NCI-H69 (cell line): ENCODE data around the gene SERINC1.
A peak's percentile ranks its signal among the peaks of the same experiment; 100 is the strongest.

Source experiments
- DNase-seq: peaks from one replicate; lab custom pipeline; 2025; lab: John Stamatoyannopoulos, UW

The SERINC1 gene

DNA sequence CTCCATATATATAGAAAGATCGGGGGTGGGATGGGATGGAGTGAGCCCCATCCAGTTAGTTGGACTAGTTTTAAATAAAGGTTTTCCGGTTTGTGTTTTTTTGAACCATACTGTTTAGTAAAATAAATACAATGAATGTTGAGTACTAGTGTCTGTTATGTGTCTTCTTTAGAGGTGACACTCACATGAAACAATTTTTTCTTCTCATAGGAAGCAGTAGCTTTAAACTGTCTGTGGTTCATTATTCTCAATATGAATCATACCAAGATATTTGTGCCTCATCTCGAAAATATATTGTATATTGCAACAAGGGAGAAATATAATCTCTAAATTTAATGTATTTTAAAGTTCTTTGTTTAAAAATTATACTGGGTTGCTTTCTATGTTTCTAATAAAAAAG lies 38.8 kb downstream of the SERINC1 start:
- no peak for DNase-seq

GRCh38 chr6:122431780-122432179 lies 39.8 kb downstream of the SERINC1 start:
- DNase-seq: no peak

GRCh38 chr6:122429323-122429722 lies 42.3 kb downstream of the SERINC1 start:
- DNase-seq: no peak

GRCh38 chr6:122428781-122429180 lies 42.8 kb downstream of the SERINC1 start:
- no peak for DNase-seq

DNA sequence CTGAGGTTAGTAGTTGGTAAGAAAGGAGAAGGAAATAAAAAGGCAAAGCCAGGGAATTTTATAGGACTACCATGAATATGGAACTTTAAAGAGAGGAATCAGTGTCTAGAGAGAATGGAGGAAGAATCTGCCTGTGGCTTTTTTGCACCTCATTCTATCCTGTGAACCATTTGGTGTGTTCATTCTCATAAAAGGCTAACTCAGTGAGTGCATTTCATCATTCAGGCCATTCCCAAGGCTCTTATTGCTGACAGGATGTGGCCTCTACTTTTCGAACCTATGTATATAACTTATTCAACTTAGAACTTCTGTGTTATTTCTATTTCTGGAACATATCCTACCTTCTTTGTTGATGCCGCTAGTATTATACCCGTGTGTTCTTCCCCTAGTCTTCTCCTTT lies 45.0 kb downstream of the SERINC1 start:
- DNase-seq: no peak

- no peak for DNase-seq
Observed at GRCh38 chr6:122423734-122424133, 47.9 kb downstream of the SERINC1 start.

GRCh38 chr6:122422614-122423267 lies 48.9 kb downstream of the SERINC1 start:
- DNase-seq: no peak

- no peak for DNase-seq
Observed at GRCh38 chr6:122422003-122422402, 49.6 kb downstream of the SERINC1 start.

GRCh38 chr6:122416825-122417224 lies 54.8 kb downstream of the SERINC1 start:
- DNase-seq: no peak

DNA sequence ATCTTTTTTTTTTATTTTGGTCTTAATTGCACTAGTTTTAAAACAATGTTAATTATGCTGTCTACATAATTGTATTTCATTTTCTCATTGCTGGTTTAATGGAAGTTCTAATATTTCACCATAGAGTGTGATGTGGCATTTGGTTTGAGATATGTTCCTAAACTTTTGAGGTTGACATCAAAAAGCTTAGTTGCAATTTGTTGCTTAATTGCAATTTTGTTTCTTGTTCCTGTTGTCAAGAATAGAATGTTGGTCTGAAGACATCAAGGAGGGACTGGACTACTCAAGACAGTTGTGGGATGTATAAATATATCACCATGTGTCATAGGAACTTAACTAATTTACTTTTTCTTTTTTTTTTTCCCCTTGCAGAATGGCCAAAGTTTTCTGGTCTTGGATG lies 59.6 kb downstream of the SERINC1 start:
- no peak for DNase-seq

DNA sequence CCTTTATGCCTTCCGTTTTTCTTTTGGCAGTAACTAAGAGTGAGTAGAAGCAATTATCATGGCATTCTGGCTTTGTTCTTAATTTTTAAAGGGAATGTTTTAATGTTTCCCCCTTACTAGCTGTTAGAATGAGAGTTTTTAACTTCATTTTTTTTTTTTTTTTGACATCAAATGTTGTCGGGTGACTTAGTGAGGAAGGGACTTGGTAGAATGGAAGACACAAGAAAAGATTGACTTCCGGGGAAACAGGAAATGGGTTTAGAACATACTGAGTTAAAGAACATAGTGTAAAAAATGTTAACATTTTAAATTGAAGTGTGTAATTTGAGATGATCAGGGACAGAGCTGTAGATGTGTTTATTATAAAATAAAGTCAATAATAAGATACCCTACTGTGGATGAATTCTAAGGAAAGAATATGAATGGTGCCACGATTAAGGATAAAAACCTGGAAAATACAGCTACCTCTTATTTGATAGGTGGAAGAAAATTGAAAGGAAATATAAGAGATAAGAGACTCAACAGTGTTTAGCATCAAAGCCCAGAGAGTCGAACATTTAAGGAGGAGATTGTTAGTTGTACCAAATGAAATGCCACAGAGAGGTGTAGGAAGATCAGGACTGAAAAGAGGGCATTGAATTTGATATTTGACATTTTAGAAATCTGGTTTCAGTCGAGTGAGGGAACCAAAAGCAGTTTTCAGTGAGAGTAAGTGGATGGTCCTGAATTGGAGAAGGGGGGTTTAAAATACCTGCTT lies 62.7 kb downstream of the SERINC1 start:
- DNase-seq: no peak

DNA sequence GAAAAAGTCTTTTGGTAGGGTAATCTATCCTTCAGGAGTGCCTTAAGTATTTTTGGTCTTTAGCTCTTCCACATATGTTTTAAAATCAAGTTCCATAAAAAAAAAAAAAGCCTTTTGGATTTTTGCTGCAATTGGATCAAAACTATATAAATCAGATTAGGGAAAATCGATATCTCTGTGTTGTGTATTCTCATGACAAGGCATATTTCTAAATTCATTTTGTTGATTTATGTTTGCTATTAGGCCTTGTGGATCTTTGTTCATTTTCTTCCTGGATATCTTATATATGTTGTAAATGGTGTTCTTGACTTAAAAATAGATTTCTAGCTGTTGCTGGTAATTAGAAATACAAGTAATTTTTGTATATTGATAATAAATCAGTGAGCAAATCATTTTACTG lies 63.4 kb downstream of the SERINC1 start:
- DNase-seq: no peak

- no peak for DNase-seq
Observed at GRCh38 chr6:122407712-122408111, 63.9 kb downstream of the SERINC1 start.

DNA sequence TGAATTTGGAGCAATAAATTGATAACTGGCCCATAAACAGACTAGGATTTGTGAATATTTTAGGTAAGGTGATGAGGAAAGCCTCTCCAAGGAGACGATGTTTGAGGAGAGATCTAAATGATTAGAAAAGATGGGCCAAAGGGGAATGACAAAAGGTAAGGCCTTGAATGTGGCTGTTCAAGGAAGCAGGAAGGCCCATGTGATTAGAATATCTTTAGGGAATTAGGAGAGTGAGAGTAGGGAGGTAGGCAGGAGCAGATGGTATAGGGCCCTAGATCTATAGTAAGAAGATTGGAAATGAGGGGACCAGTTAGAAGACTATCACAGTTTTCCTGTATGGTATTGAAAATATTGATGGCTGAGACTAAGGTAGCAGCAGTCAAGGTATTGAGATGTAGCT lies 65.4 kb downstream of the SERINC1 start:
- DNase-seq: no peak

- DNase-seq: no peak
Observed at GRCh38 chr6:122405417-122405816, 66.2 kb downstream of the SERINC1 start.

GRCh38 chr6:122404444-122404843 lies 67.2 kb downstream of the SERINC1 start:
- peak; percentile 6 for DNase-seq

DNA sequence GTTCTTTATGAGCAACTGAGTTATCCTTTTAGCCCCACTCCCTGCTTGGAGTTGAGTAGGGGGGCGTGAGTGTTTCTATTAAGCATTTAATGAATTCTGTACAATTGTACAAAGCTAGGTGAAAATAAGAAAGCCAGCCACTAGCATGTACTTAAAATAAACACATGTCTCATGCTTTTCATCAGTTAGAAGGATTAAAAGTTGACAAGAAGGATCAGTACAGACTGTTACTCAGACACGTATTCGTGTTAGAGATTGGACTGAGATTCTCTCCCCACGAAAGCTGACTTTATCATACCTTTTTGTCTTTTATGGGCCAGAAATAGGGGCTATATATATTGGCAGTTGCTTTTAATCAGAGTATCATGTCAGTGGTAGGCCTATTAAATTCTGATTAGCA lies 70.5 kb downstream of the SERINC1 start:
- DNase-seq: no peak

DNA sequence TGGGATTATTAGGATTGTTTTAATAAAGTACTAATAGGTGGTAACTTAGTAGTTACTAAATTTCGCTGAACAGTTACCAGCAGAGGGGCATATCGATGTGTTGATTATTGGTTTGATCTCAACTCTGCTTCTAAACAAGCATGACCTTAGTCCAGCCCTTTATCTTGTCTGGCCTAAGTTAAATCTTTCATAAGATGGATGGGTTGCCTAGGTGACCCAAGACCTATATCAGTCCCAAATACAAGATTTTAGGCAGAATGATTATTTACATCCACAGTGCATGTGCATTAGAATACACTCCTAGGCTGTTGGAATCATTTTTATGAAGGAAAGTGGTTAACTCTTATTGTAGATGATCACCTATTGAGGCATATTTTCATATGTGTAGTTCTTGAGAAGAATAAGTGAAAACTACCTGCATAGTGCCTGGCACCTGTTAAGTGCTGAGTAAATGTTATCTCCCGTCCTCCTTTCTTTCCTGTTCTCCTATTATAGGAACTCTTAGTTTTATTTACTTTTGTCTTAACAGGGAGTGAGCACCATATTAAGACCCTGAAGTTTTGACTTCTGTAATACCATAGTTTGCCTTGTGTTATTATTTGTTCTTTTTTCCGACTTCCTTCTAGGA lies 71.0 kb downstream of the SERINC1 start:
- peak; percentile 33 for DNase-seq

GRCh38 chr6:122400121-122400450 lies 71.5 kb downstream of the SERINC1 start:
- peak; percentile 75 for DNase-seq

DNA sequence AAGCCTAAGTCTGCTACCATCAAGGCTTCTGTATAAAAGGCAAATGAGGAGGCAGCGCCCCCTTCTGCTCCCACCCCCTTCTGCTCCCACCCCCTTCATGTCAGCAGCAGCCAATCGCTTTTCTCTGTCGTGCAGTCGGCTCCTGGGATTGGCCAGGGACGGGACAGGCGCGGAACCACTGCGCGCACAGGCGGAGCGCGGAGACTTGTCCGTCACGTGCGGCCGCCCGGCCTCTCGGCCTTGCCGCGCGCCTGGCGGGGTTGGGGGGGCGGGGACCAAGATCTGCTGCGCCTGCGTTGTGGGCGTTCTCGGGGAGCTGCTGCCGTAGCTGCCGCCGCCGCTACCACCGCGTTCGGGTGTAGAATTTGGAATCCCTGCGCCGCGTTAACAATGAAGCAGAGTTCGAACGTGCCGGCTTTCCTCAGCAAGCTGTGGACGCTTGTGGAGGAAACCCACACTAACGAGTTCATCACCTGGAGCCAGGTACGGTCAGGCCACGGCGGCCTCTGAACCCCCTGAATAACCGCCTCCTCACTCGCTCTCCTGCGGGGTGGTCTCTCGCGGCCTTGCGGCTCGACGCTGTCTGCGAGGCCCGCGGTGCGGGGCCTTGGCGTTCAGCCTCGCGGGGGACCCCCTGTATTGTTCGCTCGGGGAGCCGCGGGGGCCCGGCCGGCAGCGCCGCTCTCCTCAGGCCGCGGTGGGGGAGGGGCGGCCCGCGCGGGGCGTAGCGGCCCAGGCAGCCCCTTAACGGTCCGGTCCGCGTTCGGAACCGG lies 72.1 kb downstream of the SERINC1 start, which contains the start of gene HSF2:
TSS of gene HSF2 (plus strand) at position 305 of the 773 bp plus-strand sequence. CDS start at position 391, 86 bp downstream.
- peak; percentile 99 for DNase-seq

GRCh38 chr6:122399055-122399347 lies 72.6 kb downstream of the SERINC1 start:
- DNase-seq: no peak

DNA sequence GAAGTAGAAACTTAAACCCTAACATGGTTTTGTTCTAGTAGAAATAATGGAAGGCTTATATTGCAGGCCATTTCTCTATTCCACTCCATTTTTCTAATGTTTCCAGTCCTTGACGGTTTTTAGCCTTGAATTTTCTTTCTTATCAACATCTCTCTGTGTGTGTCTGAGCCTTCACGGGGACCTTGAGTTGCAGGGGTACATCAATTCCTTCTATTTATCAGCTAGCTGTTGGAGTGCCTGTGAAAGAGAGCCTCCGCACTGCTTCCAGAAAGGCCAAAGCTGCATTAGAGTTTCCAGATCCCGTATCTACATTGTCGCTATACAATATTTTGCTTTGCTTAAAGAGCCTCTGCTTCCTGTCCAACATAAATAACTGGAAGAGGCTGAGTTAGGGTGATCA lies 77.6 kb downstream of the SERINC1 start:
- no peak for DNase-seq
